PFSK-1 (cell line): Measurements from ENCODE around the gene CCP110.

Experiments used
- FOXP2 ChIP-seq: optimal IDR thresholded peaks from 2 replicates; pipeline ENCODE3; 2011; ENCODE audit warnings: borderline replicate concordance, control low read depth, inconsistent platforms; ENCODE audit not compliant: insufficient read depth; ENCODE audit errors: extremely low read length, extremely low read depth
- POLR2AphosphoS5 ChIP-seq: IDR thresholded peaks from 2 replicates; pipeline ENCODE4 v1.6.1; 2012; ENCODE audit warnings: low read depth, mild to moderate bottlenecking, control low read depth, low read length, moderate library complexity
- SIN3A ChIP-seq: IDR thresholded peaks from 2 replicates; pipeline ENCODE4 v1.6.1; 2012; ENCODE audit warnings: mild to moderate bottlenecking, low read length, moderate library complexity, borderline replicate concordance; ENCODE audit not compliant: insufficient read depth
- TAF1 ChIP-seq: IDR thresholded peaks from 2 replicates; pipeline ENCODE4 v1.6.1; 2012; ENCODE audit warnings: low read length, control low read depth, borderline replicate concordance; ENCODE audit not compliant: insufficient read depth
- TF ChIP-seq, protein P1 (sequence below), 2 experiments: IDR thresholded peaks; 2 replicates each; pipeline versions ENCODE4 v1.6.1 to v1.8.0; 2011 to 2012; ENCODE audit warnings: low read depth in 2 of 2, low read length in 2 of 2, control low read depth in 1 of 2, inconsistent platforms in 1 of 2, mild to moderate bottlenecking in 1 of 2, moderate library complexity in 1 of 2; ENCODE audit not compliant: insufficient read depth in 1 of 2

The CCP110 gene

GRCh38 chr16:19548144-19548543 is 24.4 kb downstream of the CCP110 start:
- TF ChIP-seq SIN3A: no peak
- TF ChIP-seq, protein P1, sequence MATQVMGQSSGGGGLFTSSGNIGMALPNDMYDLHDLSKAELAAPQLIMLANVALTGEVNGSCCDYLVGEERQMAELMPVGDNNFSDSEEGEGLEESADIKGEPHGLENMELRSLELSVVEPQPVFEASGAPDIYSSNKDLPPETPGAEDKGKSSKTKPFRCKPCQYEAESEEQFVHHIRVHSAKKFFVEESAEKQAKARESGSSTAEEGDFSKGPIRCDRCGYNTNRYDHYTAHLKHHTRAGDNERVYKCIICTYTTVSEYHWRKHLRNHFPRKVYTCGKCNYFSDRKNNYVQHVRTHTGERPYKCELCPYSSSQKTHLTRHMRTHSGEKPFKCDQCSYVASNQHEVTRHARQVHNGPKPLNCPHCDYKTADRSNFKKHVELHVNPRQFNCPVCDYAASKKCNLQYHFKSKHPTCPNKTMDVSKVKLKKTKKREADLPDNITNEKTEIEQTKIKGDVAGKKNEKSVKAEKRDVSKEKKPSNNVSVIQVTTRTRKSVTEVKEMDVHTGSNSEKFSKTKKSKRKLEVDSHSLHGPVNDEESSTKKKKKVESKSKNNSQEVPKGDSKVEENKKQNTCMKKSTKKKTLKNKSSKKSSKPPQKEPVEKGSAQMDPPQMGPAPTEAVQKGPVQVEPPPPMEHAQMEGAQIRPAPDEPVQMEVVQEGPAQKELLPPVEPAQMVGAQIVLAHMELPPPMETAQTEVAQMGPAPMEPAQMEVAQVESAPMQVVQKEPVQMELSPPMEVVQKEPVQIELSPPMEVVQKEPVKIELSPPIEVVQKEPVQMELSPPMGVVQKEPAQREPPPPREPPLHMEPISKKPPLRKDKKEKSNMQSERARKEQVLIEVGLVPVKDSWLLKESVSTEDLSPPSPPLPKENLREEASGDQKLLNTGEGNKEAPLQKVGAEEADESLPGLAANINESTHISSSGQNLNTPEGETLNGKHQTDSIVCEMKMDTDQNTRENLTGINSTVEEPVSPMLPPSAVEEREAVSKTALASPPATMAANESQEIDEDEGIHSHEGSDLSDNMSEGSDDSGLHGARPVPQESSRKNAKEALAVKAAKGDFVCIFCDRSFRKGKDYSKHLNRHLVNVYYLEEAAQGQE (IDR thresholded peaks at IDR 0.05; ENCODE audit: insufficient read depth in 1 of 2, low read depth in 2 of 2, low read length in 2 of 2): no peak
- TF ChIP-seq FOXP2: no peak

DNA sequence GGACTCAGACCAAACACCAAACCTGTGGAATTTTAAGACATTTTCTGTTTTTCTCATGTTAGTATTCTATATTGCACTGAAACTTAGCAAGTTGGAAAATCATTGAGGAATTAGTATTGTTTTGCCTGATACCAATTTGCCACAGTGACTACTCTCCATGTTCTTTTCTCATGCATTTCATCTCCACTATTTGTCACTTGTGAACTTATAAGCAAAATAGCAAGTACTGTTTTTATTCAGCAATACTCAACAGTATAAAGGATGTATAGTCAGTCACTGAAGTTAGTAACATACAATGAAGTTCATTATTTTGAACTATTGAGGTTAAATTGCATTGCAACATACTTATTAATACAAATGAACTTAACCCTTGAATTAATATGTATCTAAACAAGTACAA is 25.9 kb downstream of the CCP110 start:
- TF ChIP-seq SIN3A (no peak), TAF1 (no peak), FOXP2 (no peak), POLR2AphosphoS5 (no peak)
- TF ChIP-seq, protein P1 (IDR thresholded peaks at IDR 0.05; ENCODE audit: insufficient read depth in 1 of 2, low read depth in 2 of 2, low read length in 2 of 2): no peak

DNA sequence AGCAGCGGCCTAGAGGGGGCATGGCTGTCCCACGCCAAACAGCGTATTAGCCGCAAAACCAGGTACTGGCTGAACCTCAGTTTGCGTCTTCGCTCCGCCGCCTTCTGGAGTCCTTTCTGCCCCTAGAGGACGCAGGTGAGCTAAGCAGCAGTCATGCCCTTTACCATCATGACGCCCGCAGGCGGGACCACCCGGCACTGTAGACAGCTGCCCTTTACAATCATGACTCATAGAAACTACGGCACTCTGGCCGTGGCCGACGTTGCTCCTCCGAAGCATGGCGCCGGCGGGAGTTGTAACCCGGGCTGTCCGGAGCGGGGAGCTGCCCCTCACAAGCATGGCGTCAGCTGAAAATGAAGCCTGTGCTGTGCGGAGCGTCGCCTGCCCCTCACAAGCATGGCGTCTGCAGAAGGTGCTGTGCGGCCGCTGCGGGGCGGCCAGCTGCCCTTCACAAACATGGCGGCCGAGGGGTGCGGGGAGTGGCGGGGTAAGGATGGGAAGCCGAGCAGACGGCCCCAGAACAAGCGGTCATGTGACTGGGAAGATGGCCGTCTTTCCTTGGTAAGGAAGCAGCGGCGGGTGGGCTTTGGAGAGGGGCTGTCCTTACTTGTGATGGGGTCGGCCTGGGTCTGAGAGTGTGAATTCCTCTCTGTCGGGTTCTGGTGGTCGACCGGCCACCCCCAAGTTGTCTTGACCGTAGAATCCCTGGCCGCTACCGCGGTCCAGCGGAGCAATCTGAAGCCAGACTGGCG is 31.6 kb downstream of the CCP110 start, which contains the start of gene VPS35L:
TSS of gene VPS35L (plus strand) at position 518 of the 752 bp plus-strand sequence. CDS start at position 545, 27 bp downstream.
- TF ChIP-seq FOXP2 (peak; percentile 69), POLR2AphosphoS5 (0 out of 2 replicates have a peak, but pooled peaks have one; percentile 51), SIN3A (0 out of 2 replicates have a peak, but pooled peaks have one; percentile 9), TAF1 (peak; percentile 67; the same call in 1 of the 2 replicates)
- TF ChIP-seq, protein P1 (IDR thresholded peaks at IDR 0.05; ENCODE audit: insufficient read depth in 1 of 2, low read depth in 2 of 2, low read length in 2 of 2): no peak

DNA sequence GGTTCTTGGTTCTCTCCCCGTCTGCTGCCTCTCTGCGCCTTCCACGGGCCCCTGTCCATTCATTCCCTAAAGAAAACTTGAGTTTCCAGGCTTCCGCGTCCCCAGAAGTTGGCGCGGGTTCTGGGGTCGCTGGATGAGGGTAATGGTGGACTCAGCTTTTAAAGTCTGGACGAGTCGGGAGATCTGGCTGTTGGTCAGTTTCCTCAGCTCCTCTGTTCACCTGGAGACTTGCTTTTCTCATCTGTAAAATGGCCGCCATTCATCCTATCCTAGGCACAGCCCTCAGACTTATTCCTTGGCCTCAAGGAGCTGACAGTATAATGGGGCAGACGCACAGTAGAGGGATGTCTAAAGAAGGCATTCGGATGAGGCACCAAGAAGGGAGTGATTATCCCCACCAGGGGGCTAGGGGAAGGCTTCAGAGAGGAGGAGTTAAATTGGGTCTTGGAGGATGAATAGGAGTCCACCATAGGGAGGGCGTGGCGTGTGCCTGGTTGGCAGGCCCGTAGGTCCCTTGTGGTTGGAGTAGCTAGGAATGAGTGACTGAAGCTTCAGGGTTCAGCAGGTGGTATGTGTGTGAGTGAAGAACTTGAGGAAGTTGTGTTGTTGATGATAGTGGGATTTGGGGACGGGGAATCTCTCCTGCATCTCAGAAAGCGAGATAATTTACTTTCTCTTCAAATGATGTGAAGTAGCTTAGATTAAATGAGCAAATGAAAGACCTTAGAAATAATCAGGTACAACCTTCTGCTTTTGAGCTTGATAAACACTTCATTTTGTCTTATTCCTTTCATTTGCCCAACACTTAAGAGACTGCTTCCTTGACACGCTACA is 32.4 kb downstream of the CCP110 start:
- TF ChIP-seq POLR2AphosphoS5 (no peak), TAF1 (no peak)

- TF ChIP-seq SIN3A: no peak
- TF ChIP-seq, protein P1 (IDR thresholded peaks at IDR 0.05; ENCODE audit: insufficient read depth in 1 of 2, low read depth in 2 of 2, low read length in 2 of 2): no peak
- TF ChIP-seq POLR2AphosphoS5: no peak
- TF ChIP-seq FOXP2: no peak
- TF ChIP-seq TAF1: no peak
Observed at GRCh38 chr16:19559242-19559910, 35.6 kb downstream of the CCP110 start.
